D721Med (cell line): Measurements from ENCODE around the gene CDH13.

Source experiments
- DNase-seq: peaks from one replicate; pipeline ENCODE4 v3.0.0; 2011; ENCODE audit warnings: low spot score; ENCODE audit not compliant: insufficient read length
- FAIRE-seq: peaks from 2 replicates; lab custom pipeline; 2011; peaks lifted over from hg19 to GRCh38; lab: Jason Lieb, UNC
- CTCF ChIP-seq: IDR thresholded peaks from 2 replicates; pipeline ENCODE4 v1.5.1; 2012; ENCODE audit warnings: mild to moderate bottlenecking, control low read depth; ENCODE audit not compliant: insufficient read depth; ENCODE audit errors: missing control alignments

Gene CDH13

DNA sequence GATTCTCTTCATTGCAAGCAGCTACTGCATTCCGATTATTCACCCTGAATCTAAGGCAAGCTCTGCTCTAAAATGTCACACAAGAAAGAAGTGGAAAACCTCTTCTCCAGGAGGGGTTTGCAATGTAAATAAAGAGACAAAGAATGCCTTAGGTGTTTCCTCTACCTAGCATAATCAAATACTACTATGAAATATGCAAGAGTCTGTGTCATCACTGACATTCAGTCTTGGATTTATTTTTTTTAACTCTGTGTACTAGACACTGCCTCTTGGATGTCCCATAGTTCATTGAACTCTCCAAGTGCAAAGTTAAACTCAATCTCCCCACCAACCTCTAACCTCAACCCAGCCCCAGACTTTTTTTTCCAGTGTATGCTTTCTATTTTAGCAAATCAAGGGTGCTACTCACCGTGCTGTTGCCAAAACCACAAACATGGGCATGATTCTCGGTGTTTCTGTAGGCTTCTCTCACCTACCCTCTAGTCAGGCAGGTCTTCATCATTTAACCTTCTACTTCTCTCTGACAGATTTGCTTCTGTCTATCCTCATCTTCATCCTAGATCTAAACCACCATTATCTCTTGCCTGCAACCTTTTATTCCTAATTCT is 329.1 kb downstream of the CDH13 start:
- TF ChIP-seq CTCF = no peak
- DNase-seq (no peak), FAIRE-seq (no peak)

DNA sequence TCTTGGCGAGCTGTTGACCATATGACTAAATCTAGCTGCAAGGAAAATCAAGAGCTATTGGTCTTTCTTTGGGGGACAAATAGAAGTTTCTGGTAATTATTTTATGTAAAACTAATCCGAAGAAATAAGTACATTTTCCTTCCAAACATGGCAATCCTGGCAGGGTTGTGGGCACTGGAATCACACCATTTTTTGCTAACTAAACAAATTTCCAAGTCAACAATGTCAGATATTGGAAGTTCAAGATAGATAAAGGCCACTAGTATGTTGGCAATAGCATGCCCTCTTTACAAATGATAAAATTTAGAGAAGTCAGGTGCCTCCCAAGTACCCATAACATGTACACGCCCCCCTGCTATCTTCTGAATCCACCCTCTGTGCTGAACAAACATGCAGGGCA is 330.4 kb downstream of the CDH13 start:
- TF ChIP-seq CTCF = no peak
- DNase-seq = no peak
- no peak for FAIRE-seq

- FAIRE-seq = no peak
- no peak for TF ChIP-seq CTCF
- DNase-seq = no peak
Measured at GRCh38 chr16:82960918-82961317, 334.1 kb downstream of the CDH13 start.

DNA sequence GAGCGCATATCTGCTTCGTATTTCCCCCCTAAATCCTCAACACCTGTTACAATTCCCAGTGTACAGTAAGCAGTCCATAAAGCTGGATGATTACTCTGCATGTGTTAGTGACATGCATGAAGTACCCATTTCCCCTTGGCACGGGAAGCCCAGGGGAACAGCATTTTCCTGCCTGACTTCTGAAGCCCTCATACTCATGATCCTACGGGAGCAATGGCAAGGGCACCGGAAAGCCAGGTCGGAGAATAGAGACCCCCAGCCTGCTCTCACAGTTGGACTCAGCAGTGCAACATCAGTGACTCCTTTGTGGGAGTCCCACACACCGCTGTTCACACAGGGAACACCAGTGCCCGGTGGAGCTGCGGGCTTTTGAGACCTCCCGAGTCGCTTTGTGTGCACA is 336.9 kb downstream of the CDH13 start:
- FAIRE-seq (no peak), DNase-seq (no peak)
- TF ChIP-seq CTCF = no peak

DNA sequence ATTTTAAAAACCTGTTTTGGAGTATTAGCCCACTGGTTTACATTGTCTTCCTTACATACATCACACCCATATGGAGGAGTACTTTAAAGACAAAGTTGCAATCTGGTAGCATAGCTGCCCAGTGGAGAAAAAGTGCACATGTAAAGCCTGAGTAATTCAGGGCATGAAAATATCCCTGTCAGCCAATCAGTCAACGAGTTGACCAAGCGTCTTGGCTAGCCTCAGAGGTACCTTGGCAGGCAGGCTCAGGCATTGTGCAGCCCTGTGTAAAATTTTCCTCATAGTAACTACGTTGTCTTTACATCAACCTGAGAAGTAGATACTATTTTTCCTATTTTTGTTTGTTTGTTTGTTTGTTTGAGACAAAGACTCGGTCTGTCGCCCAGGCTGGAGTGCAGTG is 339.0 kb downstream of the CDH13 start:
- DNase-seq (no peak), FAIRE-seq (no peak)
- no peak for TF ChIP-seq CTCF

- DNase-seq (no peak), FAIRE-seq (no peak)
Measured at GRCh38 chr16:82967424-82967823, 340.7 kb downstream of the CDH13 start.

GRCh38 chr16:82971126-82971525 is 344.4 kb downstream of the CDH13 start:
- FAIRE-seq = no peak
- TF ChIP-seq CTCF = no peak
- DNase-seq = no peak

More at GRCh38 chr16:82967424-82967823, 340.7 kb downstream of the CDH13 start:
- no peak for TF ChIP-seq CTCF
